SK-N-SH (cell line): ENCODE data around the gene SND1. TPM values are rescaled to one million over a fixed set of nuclear protein-coding genes. Genes with fewer than 3 reads are reported as not detected.

Experiments
- CTCF ChIA-PET: fragments of 300-600, 350-600 bp; formaldehyde crosslinking; extraction: SDS; loops from one replicate; lab custom pipeline; 2021; lab: Yijun Ruan, JAX
- POLR2A ChIA-PET: fragments of 350-600 bp; sonication (Branson Sonifier 250); formaldehyde crosslinking; extraction: SDS; loops from one replicate; lab custom pipeline; 2020; ENCODE audit warnings: antibody characterized with exemption, inconsistent platforms; lab: Yijun Ruan, JAX
- DNase-seq: peaks from one replicate; pipeline ENCODE4 v3.0.0; 2012
- H2AFZ ChIP-seq: fragments of 200-600 bp; sonication (generic); 2 replicates; pipeline ENCODE4 v1.8.1; 2016; ENCODE audit warnings: antibody characterized with exemption, mild to moderate bottlenecking, low read depth
- H3F3A ChIP-seq: fragments of 200-600 bp; sonication (generic); replicated peaks from 2 replicates; pipeline ENCODE3; 2016; ENCODE audit warnings: antibody characterized with exemption, mild to moderate bottlenecking; ENCODE audit not compliant: insufficient read depth
- H3K27ac ChIP-seq, 2 experiments: fragments of 200-500 bp in 1 of 2; fragments of 200-600 bp in 1 of 2; sonication (Bioruptor generic) in 1 of 2; sonication (generic), shearing (Covaris generic) in 1 of 2; 2 replicates each; pipeline versions ENCODE4 v1.5.1 to v1.6.1; 2014 to 2016; ENCODE audit warnings: low read depth in 2 of 2, inconsistent platforms in 1 of 2, low read length in 1 of 2, mild to moderate bottlenecking in 1 of 2, mixed read lengths in 1 of 2
- H3K27me3 ChIP-seq: fragments of 200-600 bp; sonication (generic), shearing (Covaris generic); 2 replicates; pipeline ENCODE4 v1.6.1; 2016; ENCODE audit warnings: mixed run types; ENCODE audit not compliant: insufficient read depth
- H3K36me3 ChIP-seq, 2 experiments: fragments of 200-500 bp in 1 of 2; fragments of 200-600 bp in 1 of 2; sonication (Bioruptor generic) in 1 of 2; sonication (generic) in 1 of 2; replicated peaks in 1 of 2; 2 replicates each; pipeline versions ENCODE3 to v1.5.1; 2014 to 2016; ENCODE audit warnings: low read length in 1 of 2, mild to moderate bottlenecking in 1 of 2; ENCODE audit not compliant: insufficient read depth in 2 of 2, control insufficient read depth in 1 of 2
- H3K4me1 ChIP-seq, 2 experiments: fragments of 200-500 bp in 1 of 2; fragments of 200-600 bp in 1 of 2; sonication (Bioruptor generic) in 1 of 2; sonication (generic), shearing (Covaris generic) in 1 of 2; 2 replicates each; pipeline versions ENCODE4 v1.5.1 to v1.6.1; 2014 to 2016; ENCODE audit warnings: low read depth in 1 of 2, low read length in 1 of 2, mixed run types in 1 of 2; ENCODE audit not compliant: insufficient read depth in 2 of 2, control insufficient read depth in 1 of 2
- H3K4me2 ChIP-seq: fragments of 200-600 bp; sonication (generic), shearing (Covaris generic); 2 replicates; pipeline ENCODE4 v1.6.1; 2017; ENCODE audit warnings: mixed run types
- H3K4me3 ChIP-seq, 2 experiments: fragments of 200-500 bp in 1 of 2; fragments of 200-600 bp in 1 of 2; sonication (Bioruptor generic) in 1 of 2; sonication (generic), shearing (Covaris generic) in 1 of 2; 2 replicates each; pipeline versions ENCODE4 v1.5.1 to v1.8.1; 2014 to 2016; ENCODE audit warnings: low read depth in 2 of 2, inconsistent platforms in 1 of 2, low read length in 1 of 2, mild to moderate bottlenecking in 1 of 2, mixed read lengths in 1 of 2, moderate library complexity in 1 of 2
- H3K79me2 ChIP-seq: fragments of 200-600 bp; sonication (generic); 2 replicates; pipeline ENCODE4 v1.8.1; 2017; ENCODE audit warnings: mild to moderate bottlenecking; ENCODE audit not compliant: insufficient read depth
- H3K9ac ChIP-seq: fragments of 200-600 bp; sonication (generic); 2 replicates; pipeline ENCODE4 v1.6.1; 2017; ENCODE audit warnings: mixed run types
- H3K9me2 ChIP-seq: fragments of 200-600 bp; sonication (generic); 2 replicates; pipeline ENCODE4 v1.6.1; 2017; ENCODE audit warnings: mixed run types
- H3K9me3 ChIP-seq: fragments of 200-600 bp; sonication (generic); 2 replicates; pipeline ENCODE4 v1.6.1; 2017; ENCODE audit warnings: mixed run types, mild to moderate bottlenecking, moderate library complexity
- H4K20me1 ChIP-seq: fragments of 200-600 bp; sonication (generic); 2 replicates; pipeline ENCODE4 v1.6.1; 2017; ENCODE audit warnings: mild to moderate bottlenecking, mixed run types; ENCODE audit not compliant: insufficient read depth
- CHD2 ChIP-seq: fragments of 150-350 bp; IDR thresholded peaks from 2 replicates; pipeline ENCODE4 v1.6.1; 2018; ENCODE audit warnings: low read length; ENCODE audit not compliant: partially characterized antibody
- CTCF ChIP-seq: fragments of 200-600 bp; sonication (generic); IDR thresholded peaks from 2 replicates; pipeline ENCODE4 v1.6.1; 2017; ENCODE audit warnings: antibody characterized with exemption, mild to moderate bottlenecking, moderate library complexity
- EP300 ChIP-seq, 2 experiments: IDR thresholded peaks; 2 replicates each; pipeline versions ENCODE4 v1.4.0 to v1.6.1; 2012; ENCODE audit warnings: borderline replicate concordance in 1 of 2, low read depth in 1 of 2, low read length in 1 of 2
- FOSL2 ChIP-seq: IDR thresholded peaks from 2 replicates; pipeline ENCODE4 v1.4.0; 2012; ENCODE audit warnings: low read depth, mild to moderate bottlenecking, moderate library complexity, borderline replicate concordance
- FOXJ3 ChIP-seq: sonication (generic); formaldehyde crosslinking; IDR thresholded peaks from 2 replicates; pipeline ENCODE4 v1.5.1; 2020; ENCODE audit warnings: mild to moderate bottlenecking, missing genetic modification reagents
- FOXM1 ChIP-seq: IDR thresholded peaks from 2 replicates; pipeline ENCODE4 v1.4.0; 2012; ENCODE audit warnings: low read depth, mild to moderate bottlenecking
- GABPA ChIP-seq: IDR thresholded peaks from 2 replicates; pipeline ENCODE4 v1.4.0; 2012; ENCODE audit warnings: low read depth, mild to moderate bottlenecking
- GATA2 ChIP-seq: sonication (generic); formaldehyde crosslinking; IDR thresholded peaks from 2 replicates; pipeline ENCODE4 v1.5.0; 2020; ENCODE audit warnings: mild to moderate bottlenecking, missing genetic modification reagents
- JUND ChIP-seq: IDR thresholded peaks from 2 replicates; pipeline ENCODE4 v1.4.0; 2012
- MEF2A ChIP-seq: IDR thresholded peaks from 2 replicates; pipeline ENCODE4 v1.4.0; 2012; ENCODE audit warnings: low read depth, borderline replicate concordance
- NFIC ChIP-seq: IDR thresholded peaks from 2 replicates; pipeline ENCODE4 v1.4.0; 2012; ENCODE audit warnings: borderline replicate concordance
- NRF1 ChIP-seq: IDR thresholded peaks from 2 replicates; pipeline ENCODE4 v1.6.1; 2012; ENCODE audit warnings: low read depth, mild to moderate bottlenecking, low read length
- PBX3 ChIP-seq: IDR thresholded peaks from 2 replicates; pipeline ENCODE4; 2012
- POLR2AphosphoS5 ChIP-seq: IDR thresholded peaks from 2 replicates; pipeline ENCODE4 v1.6.1; 2012; ENCODE audit warnings: low read depth, low read length
- RAD21 ChIP-seq: IDR thresholded peaks from 2 replicates; pipeline ENCODE4 v1.6.1; 2012; ENCODE audit warnings: mild to moderate bottlenecking, low read length
- RCOR1 ChIP-seq: fragments of 150-350 bp; IDR thresholded peaks from 2 replicates; pipeline ENCODE4 v1.6.1; 2017; ENCODE audit warnings: antibody characterized with exemption, low read length
- RFX5 ChIP-seq: IDR thresholded peaks from 2 replicates; pipeline ENCODE4 v1.6.1; 2012; ENCODE audit warnings: mild to moderate bottlenecking, improper control_type of control experiment, low read length
- RXRA ChIP-seq: IDR thresholded peaks from 2 replicates; pipeline ENCODE4 v1.4.0; 2012; ENCODE audit warnings: low read depth, mild to moderate bottlenecking, borderline replicate concordance
- SMC3 ChIP-seq: IDR thresholded peaks from 2 replicates; pipeline ENCODE4 v1.6.1; 2012; ENCODE audit warnings: low read depth, low read length, improper control_type of control experiment
- TAF1 ChIP-seq: IDR thresholded peaks from 2 replicates; pipeline ENCODE4 v1.6.1; 2012; ENCODE audit warnings: low read depth, mild to moderate bottlenecking, low read length, moderate library complexity, borderline replicate concordance
- TCF12 ChIP-seq: IDR thresholded peaks from 2 replicates; pipeline ENCODE4 v1.4.0; 2012
- TEAD4 ChIP-seq: IDR thresholded peaks from 2 replicates; pipeline ENCODE4 v1.4.0; 2012; ENCODE audit warnings: mild to moderate bottlenecking, borderline replicate concordance; ENCODE audit not compliant: insufficient read depth
- USF2 ChIP-seq: fragments of 150-350 bp; IDR thresholded peaks from 2 replicates; pipeline ENCODE4 v1.6.1; 2017; ENCODE audit warnings: antibody characterized with exemption, low read length, low read depth, borderline replicate concordance
- YY1 ChIP-seq: IDR thresholded peaks from 2 replicates; pipeline ENCODE4 v1.4.0; 2012; ENCODE audit warnings: low read depth, mild to moderate bottlenecking
- WGBS: methylation state at CpG from one replicate; pipeline ENCODE4 v1.1.6; 2017; ENCODE audit warnings: low lambda C conversion rate; 5-methylcytosine and 5-hydroxymethylcytosine counted together
- polyA plus RNA-seq, 3 experiments: library from polyadenylated mRNA; depleted of rRNA; stranded (reverse); fragments of >200 nt; gene quantifications; 2 replicates each; pipeline ENCODE4 v1.2.3, GENCODE V29; 2012
- TF ChIP-seq, protein P1 (sequence below): IDR thresholded peaks from 2 replicates; pipeline ENCODE4 v1.4.0; 2012; ENCODE audit warnings: low read depth
- TF ChIP-seq, protein P2 (sequence below): IDR thresholded peaks from 2 replicates; pipeline ENCODE4 v1.4.0; 2012; ENCODE audit warnings: low read depth, borderline replicate concordance

SND1 gene
- polyA plus RNA-seq, 1 of the 3 experiments (the other 2 are of a cell fraction), result 165 TPM

- H3K4me3 ChIP-seq, result no peak overlapping the region
- peak overlapping the region; percentile 60 for H3K4me2 ChIP-seq
- H2AFZ ChIP-seq, result no peak overlapping the region
- no peaks in the 10 kb centered on the region for H3K9me2 ChIP-seq
- peaks cover 28% of the 10 kb centered on the region; the same call in 1 of the 2 replicates for H3K79me2 ChIP-seq
- H3K9me3 ChIP-seq, result no peaks in the 10 kb centered on the region
- no peaks in the 10 kb centered on the region for H4K20me1 ChIP-seq
- H3K9ac ChIP-seq, result peak overlapping the region; percentile 11; the same call in 1 of the 2 replicates
- 42% methylated on average over 2 of the region's 2 CpGs for WGBS
- no peaks in the 10 kb centered on the region for H3K27me3 ChIP-seq
- POLR2A ChIA-PET, result no interaction called here
- peak overlapping the region; percentile 56 to 72; a peak in 3 of 4 replicates for H3K27ac ChIP-seq
- CTCF ChIA-PET, result interaction anchor here (0.8 to 1.1 kb wide), 3 partner anchors 11 to 146 kb away, joined by 3 read pairs; no protein-coding TSS in a partner anchor
- no peak for DNase-seq
- TF ChIP-seq NRF1, result no peak
- TF ChIP-seq RCOR1, result no peak
- peak; percentile 90 for TF ChIP-seq FOSL2
- TF ChIP-seq GABPA, result no peak
- TF ChIP-seq YY1, result no peak
- peak; percentile 31 for TF ChIP-seq SMC3
- TF ChIP-seq USF2, result no peak
- TF ChIP-seq, protein P1, sequence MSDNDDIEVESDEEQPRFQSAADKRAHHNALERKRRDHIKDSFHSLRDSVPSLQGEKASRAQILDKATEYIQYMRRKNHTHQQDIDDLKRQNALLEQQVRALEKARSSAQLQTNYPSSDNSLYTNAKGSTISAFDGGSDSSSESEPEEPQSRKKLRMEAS, result 0 out of 2 replicates have a peak, but pooled peaks have one; percentile 51
- TF ChIP-seq RFX5, result no peak
- TF ChIP-seq NFIC, result no peak
- peak; percentile 28; the same call in 1 of the 2 replicates for TF ChIP-seq TCF12
- TF ChIP-seq FOXJ3 (CRISPR knock-in tag), result no peak
- peak; percentile 42; the same call in 1 of the 2 replicates for TF ChIP-seq POLR2AphosphoS5
- TF ChIP-seq JUND, result peak; percentile 88
- TF ChIP-seq EP300 (IDR thresholded peaks at IDR 0.05; ENCODE audit: borderline replicate concordance in 1 of 2, low read depth in 1 of 2, low read length in 1 of 2), result peak in 1 of 2 experiments; percentile 41; a peak in 1 of 4 replicates
- TF ChIP-seq PBX3, result 0 out of 2 replicates have a peak, but pooled peaks have one; percentile 27
- no peak for TF ChIP-seq GATA2 (CRISPR knock-in tag)
- 0 out of 2 replicates have a peak, but pooled peaks have one; percentile 51 for TF ChIP-seq TEAD4
- TF ChIP-seq RXRA, result no peak
- no peak for TF ChIP-seq TAF1
- TF ChIP-seq, protein P2, sequence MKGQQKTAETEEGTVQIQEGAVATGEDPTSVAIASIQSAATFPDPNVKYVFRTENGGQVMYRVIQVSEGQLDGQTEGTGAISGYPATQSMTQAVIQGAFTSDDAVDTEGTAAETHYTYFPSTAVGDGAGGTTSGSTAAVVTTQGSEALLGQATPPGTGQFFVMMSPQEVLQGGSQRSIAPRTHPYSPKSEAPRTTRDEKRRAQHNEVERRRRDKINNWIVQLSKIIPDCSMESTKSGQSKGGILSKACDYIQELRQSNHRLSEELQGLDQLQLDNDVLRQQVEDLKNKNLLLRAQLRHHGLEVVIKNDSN, result peak; percentile 74; the same call in 1 of the 2 replicates
- TF ChIP-seq CTCF, result peak; percentile 45
- TF ChIP-seq MEF2A, result no peak
- TF ChIP-seq RAD21, result peak; percentile 54
- TF ChIP-seq FOXM1, result no peak
- TF ChIP-seq CHD2, result no peak
- H3K4me1 ChIP-seq, result peaks cover 16 to 21% of the 10 kb centered on the region in 2 experiments; a peak in 3 of 4 replicates
- peaks cover 15 to 16% of the 10 kb centered on the region in 2 experiments for H3K36me3 ChIP-seq
- peaks cover 11% of the 10 kb centered on the region for H3F3A ChIP-seq
Observed at GRCh38 chr7:127938588-127938987, 286.6 kb downstream of the SND1 start.
